ENCODE measurements around the gene GGA2.

DNA sequence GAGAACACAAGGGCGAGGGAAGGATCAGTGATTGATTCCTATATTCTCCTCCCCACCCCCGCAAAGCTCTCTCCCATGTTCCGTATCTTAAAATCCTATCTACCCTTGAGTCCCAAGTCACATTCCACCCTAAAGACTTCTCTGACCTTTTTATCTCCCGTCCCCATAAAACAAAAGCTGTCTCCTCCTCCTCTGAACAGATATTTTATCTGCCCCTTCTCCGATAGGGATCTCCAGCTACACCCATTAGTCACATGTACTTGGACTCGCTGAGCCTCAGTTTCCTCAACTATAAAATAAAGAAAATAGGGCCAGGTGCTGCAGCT, 12.8 kb downstream of the GGA2 start:
- TF ChIP-seq, protein P1, sequence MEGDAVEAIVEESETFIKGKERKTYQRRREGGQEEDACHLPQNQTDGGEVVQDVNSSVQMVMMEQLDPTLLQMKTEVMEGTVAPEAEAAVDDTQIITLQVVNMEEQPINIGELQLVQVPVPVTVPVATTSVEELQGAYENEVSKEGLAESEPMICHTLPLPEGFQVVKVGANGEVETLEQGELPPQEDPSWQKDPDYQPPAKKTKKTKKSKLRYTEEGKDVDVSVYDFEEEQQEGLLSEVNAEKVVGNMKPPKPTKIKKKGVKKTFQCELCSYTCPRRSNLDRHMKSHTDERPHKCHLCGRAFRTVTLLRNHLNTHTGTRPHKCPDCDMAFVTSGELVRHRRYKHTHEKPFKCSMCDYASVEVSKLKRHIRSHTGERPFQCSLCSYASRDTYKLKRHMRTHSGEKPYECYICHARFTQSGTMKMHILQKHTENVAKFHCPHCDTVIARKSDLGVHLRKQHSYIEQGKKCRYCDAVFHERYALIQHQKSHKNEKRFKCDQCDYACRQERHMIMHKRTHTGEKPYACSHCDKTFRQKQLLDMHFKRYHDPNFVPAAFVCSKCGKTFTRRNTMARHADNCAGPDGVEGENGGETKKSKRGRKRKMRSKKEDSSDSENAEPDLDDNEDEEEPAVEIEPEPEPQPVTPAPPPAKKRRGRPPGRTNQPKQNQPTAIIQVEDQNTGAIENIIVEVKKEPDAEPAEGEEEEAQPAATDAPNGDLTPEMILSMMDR (IDR thresholded peaks at IDR 0.05; ENCODE audit: insufficient read depth, low read length, poor library complexity, severe bottlenecking): no peak
- no peak for TF ChIP-seq EZH2phosphoT487 (conservative IDR thresholded peaks at IDR 0.05; ENCODE audit: low read length)

Data from SU-DHL-6 (cell line).